GM11168 (cell line): ENCODE results near the gene SPRED2.
"Not testable (repeated sequence)": the region's sequence is repeated elsewhere in the genome, so short reads cannot be mapped to it uniquely, and the experiment has no call there.

Experiments
- in situ Hi-C: fragments of 300-500 bp; cut with MboI; formaldehyde crosslinking; loops from one replicate; pipeline ENCODE4 v1.12.0; 2022; ENCODE audit warnings: low sequenced_read_pairs; ENCODE audit not compliant: unreplicated experiment

Gene SPRED2

GRCh38 chr2:65351234-65351947 is 81.0 kb downstream of the SPRED2 start:
- in situ Hi-C loops = no loop called here

- in situ Hi-C loops = no loop called here
These were observed 81.7 kb downstream of the SPRED2 start for GRCh38 chr2:65350651-65351056.

DNA sequence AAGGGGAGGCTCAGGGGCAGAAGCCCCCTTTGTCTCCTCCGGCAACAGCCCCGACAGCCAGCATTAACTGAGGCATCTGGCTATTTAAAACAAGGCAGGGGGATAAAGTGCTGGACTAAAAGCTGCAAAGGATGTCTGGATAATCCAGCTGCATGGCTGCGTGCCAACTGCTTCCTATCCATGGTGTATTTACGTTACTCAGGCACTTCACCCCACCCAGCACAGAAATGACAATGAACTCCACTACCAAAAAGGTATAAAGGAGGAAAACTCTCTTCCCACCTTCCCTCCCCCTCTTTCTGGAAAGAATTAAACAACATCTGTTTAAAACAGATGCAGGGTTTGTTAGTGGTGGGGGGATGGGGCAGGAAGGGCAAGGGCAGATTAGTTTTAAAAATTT is 82.5 kb downstream of the SPRED2 start:
- in situ Hi-C loops = no loop called here

GRCh38 chr2:65347913-65348312 is 84.5 kb downstream of the SPRED2 start:
- in situ Hi-C loops = no loop called here

- in situ Hi-C loops = no loop called here
These were observed 86.8 kb downstream of the SPRED2 start for GRCh38 chr2:65345631-65346030.

DNA sequence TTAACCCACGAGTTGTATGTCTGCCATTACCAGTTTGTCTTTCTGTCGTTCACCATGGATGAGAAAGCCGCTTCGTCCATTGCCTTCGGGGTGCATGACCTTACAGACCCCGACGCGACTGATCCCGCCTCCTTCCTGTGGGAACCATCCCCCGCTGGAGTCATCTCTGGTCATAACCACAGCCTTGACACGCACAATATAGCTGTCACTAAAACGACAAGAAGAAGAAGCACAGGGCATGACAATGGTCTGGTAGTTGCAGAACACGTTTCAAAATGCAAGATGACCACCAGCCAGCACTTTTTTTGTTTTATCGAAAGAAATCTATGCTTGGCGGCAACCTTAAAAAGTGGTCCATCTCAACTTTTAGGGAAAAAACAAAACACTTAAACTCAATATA is 87.7 kb downstream of the SPRED2 start:
- in situ Hi-C loops = no loop called here

GRCh38 chr2:65344182-65344581 is 88.2 kb downstream of the SPRED2 start:
- in situ Hi-C loops = no loop called here

DNA sequence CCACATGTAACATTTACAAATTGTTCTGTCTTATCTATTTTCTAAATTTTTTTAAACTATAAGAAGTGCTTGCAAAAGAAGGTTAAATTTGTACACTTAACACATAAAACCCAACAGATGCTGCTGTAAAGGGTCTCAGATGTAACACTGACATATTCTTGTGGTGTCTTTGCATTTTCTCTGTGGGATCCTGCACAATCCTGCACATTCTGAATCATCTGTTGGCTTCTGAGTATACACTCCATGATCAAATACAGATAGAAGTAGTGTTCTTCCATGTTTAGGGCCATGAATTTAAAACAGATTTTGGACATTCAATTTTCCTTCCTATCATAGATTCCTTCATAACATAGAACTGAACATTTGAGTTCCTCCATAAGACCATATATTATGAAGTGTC is 89.0 kb downstream of the SPRED2 start:
- in situ Hi-C loops = no loop called here

- in situ Hi-C loops = no loop called here
These were observed 91.3 kb downstream of the SPRED2 start for GRCh38 chr2:65340898-65341681.

- in situ Hi-C loops = no loop called here
These were observed 92.8 kb downstream of the SPRED2 start for GRCh38 chr2:65339648-65340047.

- in situ Hi-C loops = not testable (repeated sequence)
These were observed 93.4 kb downstream of the SPRED2 start for GRCh38 chr2:65338830-65339495.

GRCh38 chr2:65337915-65338314 is 94.5 kb downstream of the SPRED2 start:
- in situ Hi-C loops = not testable (repeated sequence)

GRCh38 chr2:65334714-65335113 is 97.7 kb downstream of the SPRED2 start:
- in situ Hi-C loops = no loop called here

DNA sequence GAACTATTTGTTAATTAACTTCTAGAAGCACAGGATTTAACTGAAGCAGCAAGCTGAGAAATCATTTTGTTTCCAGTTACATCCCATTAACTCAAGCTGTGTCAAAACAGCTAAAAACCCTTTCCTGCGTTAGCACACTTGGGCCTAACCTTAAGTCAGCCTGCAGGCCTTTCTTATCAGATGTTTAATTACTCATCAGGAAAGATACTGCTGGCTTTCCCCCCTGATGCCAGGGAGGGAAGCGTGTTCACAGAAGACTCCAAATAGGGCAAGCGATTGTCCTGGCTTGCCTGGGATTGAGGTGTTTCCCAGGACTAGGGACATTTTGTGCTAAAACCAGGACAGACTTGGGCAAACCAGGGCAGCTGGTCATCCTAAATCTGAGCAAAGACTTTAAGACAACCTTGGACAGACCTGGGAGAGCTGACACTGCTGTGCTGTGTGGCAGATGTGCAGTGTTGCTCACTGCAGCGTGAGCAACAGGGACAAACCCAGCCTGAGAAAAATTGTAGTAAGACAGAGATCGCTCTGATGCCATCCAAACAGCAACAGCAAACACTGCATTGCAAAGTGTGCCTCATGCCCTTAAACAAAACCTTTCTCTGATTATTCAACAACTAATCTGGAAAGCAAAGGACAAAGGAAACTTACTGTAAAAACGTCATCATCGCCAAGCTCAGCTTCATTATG is 100.9 kb downstream of the SPRED2 start:
- in situ Hi-C loops = no loop called here

GRCh38 chr2:65329525-65329924 is 102.9 kb downstream of the SPRED2 start:
- in situ Hi-C loops = no loop called here

GRCh38 chr2:65326276-65326675 is 106.1 kb downstream of the SPRED2 start:
- in situ Hi-C loops = no loop called here

GRCh38 chr2:65325066-65325465 is 107.3 kb downstream of the SPRED2 start:
- in situ Hi-C loops = no loop called here

- in situ Hi-C loops = no loop called here
These were observed 111.5 kb downstream of the SPRED2 start for GRCh38 chr2:65320946-65321345.

DNA sequence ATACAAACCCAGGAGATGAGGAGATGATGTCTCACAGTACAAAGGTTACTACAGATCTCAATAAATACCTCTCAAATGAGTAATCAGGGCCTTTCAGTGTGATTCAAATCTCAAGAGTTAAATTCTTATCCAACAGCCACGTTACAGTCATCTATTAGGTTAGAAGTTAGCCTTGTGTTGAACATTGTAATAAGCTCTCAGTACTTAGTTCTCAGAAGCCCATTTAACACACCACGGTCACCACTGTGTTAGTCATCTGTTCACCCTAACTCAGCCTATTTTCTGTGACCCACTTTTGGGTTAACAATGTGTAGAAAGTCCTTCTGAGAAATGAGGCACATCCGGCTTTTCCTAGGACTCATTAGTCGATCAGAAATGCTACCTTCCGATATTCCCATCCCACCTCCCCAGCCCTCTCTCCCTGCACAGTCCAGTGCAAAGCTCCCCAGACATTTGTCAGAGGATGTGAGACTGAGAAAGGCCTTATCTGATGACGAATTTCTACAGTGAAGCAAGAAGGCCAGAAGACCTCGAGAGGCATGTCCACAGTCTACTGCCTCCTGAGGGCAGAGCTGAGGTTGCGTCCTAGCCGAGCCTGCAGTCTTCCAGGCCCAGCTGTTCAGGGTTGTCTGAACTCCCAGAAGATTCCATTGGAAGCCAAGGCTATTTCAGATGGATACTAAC is 112.2 kb downstream of the SPRED2 start:
- in situ Hi-C loops = no loop called here

- in situ Hi-C loops = no loop called here
These were observed 112.7 kb downstream of the SPRED2 start for GRCh38 chr2:65319674-65320041.
